Endothelial cell of umbilical vein (primary cell): Measurements from ENCODE around the gene P2RY1. TPM values are rescaled to one million over a fixed set of nuclear protein-coding genes. Genes with fewer than 3 reads are reported as not detected.

ENCODE experiments used
- BruUV-seq: library from RNA; stranded (reverse); fragments of 400-500 nt; replicated peaks from 2 replicates; lab custom pipeline; 2021; lab: Mats Ljungman, UMichigan
- CTCF ChIA-PET: fragments of 300-600, 350-600 bp; sonication (Branson Sonifier 250); formaldehyde crosslinking; loops from one replicate; lab custom pipeline; 2021; ENCODE audit warnings: antibody characterized with exemption, inconsistent platforms; lab: Charles Lee
- POLR2A ChIA-PET: fragments of 300-600, 350-600 bp; sonication (Branson Sonifier 250); formaldehyde crosslinking; loops from one replicate; lab custom pipeline; 2021; ENCODE audit warnings: antibody characterized with exemption, inconsistent platforms; lab: Charles Lee
- DNase-seq: peaks from one replicate; pipeline ENCODE4 v3.0.0-alpha.2; 2011; ENCODE audit warnings: low read depth, low spot score
- FAIRE-seq: peaks from 2 replicates; lab custom pipeline; 2011; peaks lifted over from hg19 to GRCh38; lab: Jason Lieb, UNC
- H2AFZ ChIP-seq: 2 replicates; pipeline ENCODE4 v1.6.0; 2012; ENCODE audit warnings: low read depth, low read length, control low read depth, inconsistent platforms
- H3K27ac ChIP-seq: 2 replicates; pipeline ENCODE4 v1.5.1; 2011; ENCODE audit warnings: low read depth, mild to moderate bottlenecking, control low read depth, low read length, moderate library complexity; ENCODE audit not compliant: insufficient read depth
- H3K27me3 ChIP-seq, 2 experiments: 2 replicates each; pipeline versions ENCODE4 v1.6.0 to v1.6.1; 2011; ENCODE audit warnings: low read length in 2 of 2, mixed read lengths in 1 of 2; ENCODE audit not compliant: control insufficient read depth in 2 of 2, insufficient read depth in 2 of 2
- H3K36me3 ChIP-seq, 2 experiments: 2 replicates in 1 of 2; 3 replicates in 1 of 2; pipeline ENCODE4 v1.5.1; 2011; ENCODE audit warnings: low read length in 2 of 2, mild to moderate bottlenecking in 1 of 2, moderate library complexity in 1 of 2; ENCODE audit not compliant: control insufficient read depth in 2 of 2, insufficient read depth in 2 of 2; ENCODE audit errors: extremely low read depth in 1 of 2
- H3K4me1 ChIP-seq: 3 replicates; pipeline ENCODE4 v1.5.1; 2011; ENCODE audit warnings: mild to moderate bottlenecking, low read length; ENCODE audit not compliant: control insufficient read depth, insufficient read depth; ENCODE audit errors: extremely low read depth
- H3K4me2 ChIP-seq: 2 replicates; pipeline ENCODE4 v1.6.1; 2011; ENCODE audit warnings: low read length, control low read depth, mixed read lengths; ENCODE audit not compliant: insufficient read depth
- H3K4me3 ChIP-seq, 3 experiments: fragments of 200-600 bp in 1 of 3; sonication (generic), shearing (Covaris generic) in 1 of 3; replicated peaks in 1 of 3; 2 replicates each; pipeline ENCODE4 v1.5.1; 2011 to 2016; ENCODE audit warnings: control low read depth in 3 of 3, low read length in 3 of 3, mild to moderate bottlenecking in 2 of 3, inconsistent platforms in 1 of 3, low read depth in 1 of 3, moderate library complexity in 1 of 3; ENCODE audit not compliant: insufficient read depth in 1 of 3
- H3K79me2 ChIP-seq: 2 replicates; pipeline ENCODE4 v1.6.0; 2012; ENCODE audit warnings: low read length, inconsistent platforms; ENCODE audit not compliant: control insufficient read depth, insufficient read depth
- H3K9ac ChIP-seq: replicated peaks from 2 replicates; pipeline ENCODE3; 2011; ENCODE audit warnings: low read length, control low read depth; ENCODE audit not compliant: insufficient read depth; ENCODE audit errors: extremely low read depth
- H3K9me1 ChIP-seq: replicated peaks from 3 replicates; pipeline ENCODE4 v1.6.0; 2011; ENCODE audit warnings: mild to moderate bottlenecking, low read length; ENCODE audit not compliant: control insufficient read depth, insufficient read depth; ENCODE audit errors: extremely low read depth
- H3K9me3 ChIP-seq: replicated peaks from 2 replicates; pipeline ENCODE4 v1.5.1; 2012; ENCODE audit warnings: low read length, inconsistent platforms; ENCODE audit not compliant: control insufficient read depth, insufficient read depth
- H4K20me1 ChIP-seq: replicated peaks from 2 replicates; pipeline ENCODE3; 2011; ENCODE audit warnings: mild to moderate bottlenecking, low read length; ENCODE audit not compliant: control insufficient read depth, insufficient read depth; ENCODE audit errors: extremely low read depth
- CTCF ChIP-seq, 2 donors: IDR thresholded peaks; 1 replicate in 1 of 2; 2 replicates in 1 of 2; pipeline ENCODE4 v1.5.1; 2011; ENCODE audit warnings: low read length in 2 of 2, mild to moderate bottlenecking in 2 of 2, moderate library complexity in 2 of 2, control low read depth in 1 of 2, inconsistent platforms in 1 of 2, low read depth in 1 of 2; ENCODE audit not compliant: insufficient read depth in 1 of 2; ENCODE audit errors: extremely low read depth in 1 of 2
- EZH2 ChIP-seq: IDR thresholded peaks from 2 replicates; pipeline ENCODE4 v1.6.1; 2012; ENCODE audit warnings: borderline replicate concordance, low read depth, mild to moderate bottlenecking, moderate library complexity, low read length, inconsistent platforms; ENCODE audit not compliant: severe bottlenecking
- GATA2 ChIP-seq: IDR thresholded peaks from 2 replicates; pipeline ENCODE4 v1.7.0; 2011; ENCODE audit warnings: low read depth, mild to moderate bottlenecking, moderate library complexity, mixed read lengths, low read length; ENCODE audit not compliant: insufficient read length, insufficient read depth
- MAX ChIP-seq: IDR thresholded peaks from 2 replicates; pipeline ENCODE4 v1.6.1; 2011; ENCODE audit not compliant: insufficient read depth, insufficient read length
- MYC ChIP-seq: IDR thresholded peaks from one replicate; pipeline ENCODE4 v1.6.1; 2011; ENCODE audit warnings: mild to moderate bottlenecking, low read depth, low read length
- POLR2A ChIP-seq: IDR thresholded peaks from 2 replicates; pipeline ENCODE4 v1.6.1; 2012; ENCODE audit warnings: low read depth, mild to moderate bottlenecking, control low read depth, low read length
- POLR2AphosphoS5 ChIP-seq: IDR thresholded peaks from 2 replicates; pipeline ENCODE4 v1.6.1; 2012; ENCODE audit warnings: low read depth, mild to moderate bottlenecking, control low read depth, low read length, moderate library complexity; ENCODE audit not compliant: insufficient read depth
- dilution Hi-C: fragments of 300-500 bp; cut with MboI; formaldehyde crosslinking; loops from one replicate; pipeline ENCODE4 v1.15.0; 2019; ENCODE audit warnings: low sequenced_read_pairs; ENCODE audit not compliant: extremely low pct_ligation_motif_present
- intact Hi-C: fragments of 100-400 bp; cut with micrococcal nuclease; formaldehyde crosslinking; loops from one replicate; pipeline ENCODE4 v1.10.0; 2022
- polyA plus RNA-seq, 4 experiments: library from polyadenylated mRNA; depleted of rRNA in 3 of 4; stranded (reverse) in 3 of 4; unstranded in 1 of 4; fragments of >200 nt; gene quantifications; 2 replicates each; pipeline versions ENCODE4 v1.2.1 to v1.2.3, GENCODE V29; 2011 to 2012; ENCODE audit warnings: missing spikeins in 1 of 4
- total RNA-seq: library from RNA; stranded (reverse); gene quantifications from 2 replicates; pipeline ENCODE4 v1.2.3, GENCODE V29; 2021

The P2RY1 gene
- total and polyA plus RNA-seq, 2 donors (not counting 3 experiments of a cell fraction or from before 2014, with no cell fraction given), result 0.81 to 1.7 TPM

GRCh38 chr3:152832046-152832445 lies 2.9 kb upstream of the P2RY1 start:
- Histone ChIP-seq H3K4me3 (no peak overlapping the region), H2AFZ (no peak overlapping the region), H3K27me3 (no peaks in the 10 kb centered on the region), H3K4me1 (peaks cover 6% of the 10 kb centered on the region), H3K36me3 (no peaks in the 10 kb centered on the region), H3K4me2 (no peak overlapping the region), H3K79me2 (no peaks in the 10 kb centered on the region), H3K9ac (no peak overlapping the region), H3K27ac (no peak overlapping the region), H3K9me3 (no peaks in the 10 kb centered on the region), H3K9me1 (no peaks in the 10 kb centered on the region), H4K20me1 (no peaks in the 10 kb centered on the region)
- no TSS peak for BruUV-seq
- dilution Hi-C loops, result no loop called here
- POLR2A ChIA-PET, result no interaction called here
- intact Hi-C loops, result loop anchor here (5.0 kb wide), 1 partner anchor 360 kb away; no protein-coding TSS in a partner anchor
- DNase-seq (no peak), FAIRE-seq (no peak)
- CTCF ChIA-PET, result no interaction called here
- no peak for TF ChIP-seq MAX
- no peak for TF ChIP-seq EZH2
- TF ChIP-seq POLR2AphosphoS5, result no peak
- no peak for TF ChIP-seq GATA2
- no peak for TF ChIP-seq POLR2A
- no peak for TF ChIP-seq CTCF (IDR thresholded peaks at IDR 0.05; ENCODE audit: extremely low read depth in 1 of 2, insufficient read depth in 1 of 2, low read depth in 1 of 2, low read length in 2 of 2)
- no peak for TF ChIP-seq MYC
